NT2/D1 (cell line): ENCODE results near the gene LPAR1.

Source experiments
- DNase-seq: peaks from one replicate; pipeline ENCODE4 v3.0.0-alpha.2; 2011; ENCODE audit warnings: low read depth, low spot score
- H3K27me3 ChIP-seq: 2 replicates; pipeline ENCODE4 v1.6.0; 2011; ENCODE audit warnings: mild to moderate bottlenecking; ENCODE audit not compliant: insufficient read length, insufficient read depth
- H3K36me3 ChIP-seq: 2 replicates; pipeline ENCODE4 v1.6.1; 2011; ENCODE audit warnings: mild to moderate bottlenecking, low read length, mixed read lengths; ENCODE audit not compliant: insufficient read depth, insufficient read length
- H3K4me1 ChIP-seq: 2 replicates; pipeline ENCODE4 v1.5.1; 2011; ENCODE audit not compliant: insufficient read depth, insufficient read length
- H3K4me3 ChIP-seq: 2 replicates; pipeline ENCODE4 v1.5.1; 2011; ENCODE audit warnings: low read depth; ENCODE audit not compliant: insufficient read length
- H3K9ac ChIP-seq: 2 replicates; pipeline ENCODE4 v1.6.0; 2011; ENCODE audit warnings: low read depth; ENCODE audit not compliant: insufficient read length
- H3K9me3 ChIP-seq: 2 replicates; pipeline ENCODE4 v1.5.1; 2011; ENCODE audit warnings: mild to moderate bottlenecking, low read length; ENCODE audit not compliant: insufficient read depth
- SUZ12 ChIP-seq: IDR thresholded peaks from 2 replicates; pipeline ENCODE4 v1.6.1; 2011; ENCODE audit not compliant: insufficient read length, insufficient read depth; ENCODE audit errors: extremely low read depth
- YY1 ChIP-seq: IDR thresholded peaks from 2 replicates; pipeline ENCODE4 v1.6.1; 2011; ENCODE audit not compliant: insufficient read length, insufficient read depth
- ZNF274 ChIP-seq: IDR thresholded peaks from 2 replicates; pipeline ENCODE4 v1.6.1; 2011; ENCODE audit warnings: mild to moderate bottlenecking, low read depth, low read length

LPAR1 gene

GRCh38 chr9:110999379-110999778 is 38.9 kb downstream of the LPAR1 start:
- no peaks in the 10 kb centered on the region for H3K4me1 ChIP-seq
- TF ChIP-seq ZNF274 (no peak), SUZ12 (no peak), YY1 (no peak)

GRCh38 chr9:110997847-110998246 is 40.4 kb downstream of the LPAR1 start:
- DNase-seq = no peak
- H3K4me3 ChIP-seq = no peak overlapping the region
- no peaks in the 10 kb centered on the region for H3K36me3 ChIP-seq
- H3K9me3 ChIP-seq = no peaks in the 10 kb centered on the region
- TF ChIP-seq ZNF274 (no peak), SUZ12 (no peak), YY1 (no peak)
- H3K27me3 ChIP-seq = no peaks in the 10 kb centered on the region
- no peak overlapping the region for H3K9ac ChIP-seq
- H3K4me1 ChIP-seq = no peaks in the 10 kb centered on the region

More at GRCh38 chr9:110999379-110999778, 38.9 kb downstream of the LPAR1 start:
- H3K4me3 ChIP-seq = no peak overlapping the region
- H3K9me3 ChIP-seq = no peaks in the 10 kb centered on the region
- H3K27me3 ChIP-seq = no peaks in the 10 kb centered on the region
- H3K9ac ChIP-seq = no peak overlapping the region
- DNase-seq = no peak
- H3K36me3 ChIP-seq = no peaks in the 10 kb centered on the region

- no peak for DNase-seq
- H3K4me3 ChIP-seq = no peak overlapping the region
- H3K9ac ChIP-seq = no peak overlapping the region
- TF ChIP-seq YY1 (no peak), SUZ12 (no peak), ZNF274 (no peak)
- no peaks in the 10 kb centered on the region for H3K9me3 ChIP-seq
- no peaks in the 10 kb centered on the region for H3K36me3 ChIP-seq
- H3K4me1 ChIP-seq = no peaks in the 10 kb centered on the region
- no peaks in the 10 kb centered on the region for H3K27me3 ChIP-seq
These were observed 41.6 kb downstream of the LPAR1 start for GRCh38 chr9:110996436-110997220.

GRCh38 chr9:110995420-110996340 is 42.6 kb downstream of the LPAR1 start:
- Histone ChIP-seq H3K9ac (no peak overlapping the region), H3K4me1 (no peaks in the 10 kb centered on the region), H3K4me3 (no peak overlapping the region), H3K36me3 (no peaks in the 10 kb centered on the region), H3K9me3 (no peaks in the 10 kb centered on the region), H3K27me3 (no peaks in the 10 kb centered on the region)
- TF ChIP-seq SUZ12 (no peak), ZNF274 (no peak), YY1 (no peak)
- DNase-seq = no peak

GRCh38 chr9:110994771-110995241 is 43.5 kb downstream of the LPAR1 start:
- no peaks in the 10 kb centered on the region for H3K4me1 ChIP-seq
- TF ChIP-seq ZNF274 (no peak), YY1 (no peak), SUZ12 (no peak)
- no peak overlapping the region for H3K4me3 ChIP-seq
- H3K9ac ChIP-seq = no peak overlapping the region
- DNase-seq = no peak
- H3K27me3 ChIP-seq = no peaks in the 10 kb centered on the region
- no peaks in the 10 kb centered on the region for H3K36me3 ChIP-seq
- H3K9me3 ChIP-seq = no peaks in the 10 kb centered on the region

GRCh38 chr9:110990481-110990880 is 47.8 kb downstream of the LPAR1 start:
- no peaks in the 10 kb centered on the region for H3K27me3 ChIP-seq
- no peak overlapping the region for H3K4me3 ChIP-seq
- no peaks in the 10 kb centered on the region for H3K4me1 ChIP-seq
- no peak for TF ChIP-seq ZNF274
- no peak for TF ChIP-seq YY1
- TF ChIP-seq SUZ12 = no peak
- H3K9me3 ChIP-seq = no peaks in the 10 kb centered on the region
- H3K36me3 ChIP-seq = no peaks in the 10 kb centered on the region
- no peak for DNase-seq
- no peak overlapping the region for H3K9ac ChIP-seq

- Histone ChIP-seq H3K27me3 (no peaks in the 10 kb centered on the region), H3K9ac (no peak overlapping the region), H3K4me1 (no peaks in the 10 kb centered on the region), H3K4me3 (no peak overlapping the region), H3K9me3 (no peaks in the 10 kb centered on the region), H3K36me3 (no peaks in the 10 kb centered on the region)
- TF ChIP-seq ZNF274 (no peak), SUZ12 (no peak), YY1 (no peak)
- DNase-seq = no peak
These were observed 51.7 kb downstream of the LPAR1 start for GRCh38 chr9:110986529-110986928.
